COLO829 (cell line): ENCODE results near the gene ATP2C2.
"Not testable (repeated sequence)": the region's sequence is repeated elsewhere in the genome, so short reads cannot be mapped to it uniquely, and the experiment has no call there.

Experiments
- DNase-seq: peaks from one replicate; pipeline ENCODE4 v3.0.0; 2012; ENCODE audit warnings: low spot score

Gene ATP2C2

DNA sequence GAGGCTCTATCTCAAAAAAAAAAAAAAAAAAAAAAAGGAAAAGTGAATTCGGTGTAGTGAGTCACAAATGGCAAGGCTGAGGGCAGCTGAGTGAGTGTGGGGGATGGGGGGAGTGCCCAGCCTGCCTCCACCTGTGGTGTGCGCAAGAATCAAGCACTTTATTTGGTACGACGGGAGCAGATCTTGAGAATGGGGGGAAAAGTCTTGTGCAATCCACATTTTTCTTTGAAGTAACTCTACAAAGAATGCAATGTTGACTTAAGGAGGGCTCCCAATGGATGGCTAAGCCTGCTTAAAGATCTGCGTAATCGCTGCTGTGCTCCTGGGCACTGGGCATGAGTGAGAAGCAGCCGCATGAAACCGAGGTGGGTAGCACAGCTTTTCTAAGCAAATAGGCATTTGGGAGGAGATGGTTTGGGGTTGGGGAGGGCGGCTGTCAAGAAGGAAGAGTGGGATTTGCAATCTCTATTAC lies 28.2 kb downstream of the ATP2C2 start:
- no peak for DNase-seq

DNA sequence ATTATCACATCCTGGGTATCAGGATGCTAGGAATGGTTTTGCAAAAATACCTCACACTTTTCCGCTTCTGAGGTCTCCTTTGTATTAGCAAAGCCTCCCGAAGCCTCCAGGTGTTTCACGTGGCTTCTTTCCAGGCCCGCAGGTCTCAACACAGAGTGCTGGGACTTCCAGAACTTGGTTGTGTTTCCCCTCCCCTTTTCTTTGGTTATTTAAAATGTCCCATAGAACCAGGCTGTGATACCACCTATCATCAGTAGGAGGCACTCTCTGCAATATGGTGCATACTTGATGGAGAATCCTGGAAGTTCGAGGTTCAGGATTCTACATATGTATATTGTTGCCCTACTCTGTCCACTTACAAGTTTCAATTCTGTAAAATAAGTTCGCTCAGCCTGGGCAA lies 28.8 kb downstream of the ATP2C2 start:
- no peak for DNase-seq

DNA sequence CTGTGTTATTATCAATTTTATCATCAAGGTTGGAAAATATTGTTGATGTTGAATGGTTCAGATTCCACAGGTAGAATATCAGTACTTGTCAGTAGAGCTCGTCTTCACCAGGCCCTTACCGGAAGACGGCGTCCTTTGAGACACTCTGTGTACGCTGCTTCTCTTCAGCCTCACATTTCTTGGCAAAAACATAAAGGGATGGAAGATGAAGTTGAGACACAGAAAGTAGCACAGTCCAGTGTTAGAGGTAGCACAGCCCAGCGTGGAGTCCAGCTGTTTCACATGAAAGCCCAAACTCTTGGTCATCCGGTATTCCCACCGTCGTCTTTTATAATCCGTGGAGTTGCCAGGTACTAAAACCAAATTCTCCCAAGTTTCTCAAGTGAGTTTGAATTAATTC lies 30.4 kb downstream of the ATP2C2 start:
- no peak for DNase-seq

DNA sequence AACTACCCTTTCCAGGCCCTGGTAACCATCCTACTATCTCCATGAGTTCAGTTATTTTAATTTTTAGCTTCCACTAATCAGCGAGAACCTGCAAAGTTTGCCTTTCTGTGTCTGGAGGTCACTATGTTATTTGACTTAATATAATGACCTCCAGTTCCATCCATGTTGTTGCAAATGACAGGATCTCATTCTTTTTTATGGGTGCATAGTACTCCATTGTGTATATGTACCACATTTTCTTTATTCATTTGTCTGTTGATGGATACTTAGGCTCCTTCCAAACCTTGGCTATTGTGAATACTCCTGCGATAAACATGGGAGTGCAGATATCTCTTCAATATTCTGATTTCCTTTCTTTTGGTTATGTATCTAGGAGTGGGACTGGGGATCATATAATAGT lies 31.6 kb downstream of the ATP2C2 start:
- not testable (repeated sequence) for DNase-seq

DNA sequence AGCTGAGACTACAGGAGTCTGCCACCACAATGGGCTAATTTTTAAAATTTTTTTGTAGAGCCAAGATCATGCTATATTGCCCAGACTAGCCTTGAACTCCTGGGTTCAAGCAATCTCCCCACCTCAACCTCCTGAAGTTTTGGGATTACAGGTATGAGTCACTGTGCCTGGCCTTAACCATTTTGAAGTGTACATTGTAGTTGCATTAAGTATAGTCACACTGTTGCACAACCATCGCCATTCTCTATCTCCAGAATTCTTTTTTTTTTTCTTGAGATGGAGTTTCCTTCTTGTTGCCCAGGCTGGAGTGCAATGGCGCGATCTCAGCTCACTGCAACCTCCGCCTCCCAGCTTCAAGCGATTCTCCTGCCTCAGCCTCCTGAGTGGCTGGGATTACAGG lies 35.1 kb downstream of the ATP2C2 start:
- not testable (repeated sequence) for DNase-seq

DNA sequence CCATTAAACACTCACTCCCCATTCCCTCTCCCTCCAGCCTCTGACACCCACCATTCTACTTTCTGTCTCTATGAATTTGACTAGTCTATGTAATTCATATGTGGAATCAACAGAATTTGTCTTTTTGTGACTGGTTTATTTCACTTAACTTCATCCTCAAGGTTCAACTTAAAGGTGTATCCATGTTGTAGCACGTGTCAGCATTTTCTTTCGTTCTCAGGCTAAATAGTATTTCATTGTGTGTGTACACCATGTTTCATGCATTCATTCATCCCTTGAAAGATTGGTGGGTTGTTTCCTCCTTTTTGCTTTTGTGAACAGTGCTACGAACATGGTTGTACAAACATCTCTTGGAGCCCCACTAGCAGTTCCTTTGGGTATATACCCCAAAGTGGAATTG lies 36.0 kb downstream of the ATP2C2 start:
- DNase-seq = no peak

DNA sequence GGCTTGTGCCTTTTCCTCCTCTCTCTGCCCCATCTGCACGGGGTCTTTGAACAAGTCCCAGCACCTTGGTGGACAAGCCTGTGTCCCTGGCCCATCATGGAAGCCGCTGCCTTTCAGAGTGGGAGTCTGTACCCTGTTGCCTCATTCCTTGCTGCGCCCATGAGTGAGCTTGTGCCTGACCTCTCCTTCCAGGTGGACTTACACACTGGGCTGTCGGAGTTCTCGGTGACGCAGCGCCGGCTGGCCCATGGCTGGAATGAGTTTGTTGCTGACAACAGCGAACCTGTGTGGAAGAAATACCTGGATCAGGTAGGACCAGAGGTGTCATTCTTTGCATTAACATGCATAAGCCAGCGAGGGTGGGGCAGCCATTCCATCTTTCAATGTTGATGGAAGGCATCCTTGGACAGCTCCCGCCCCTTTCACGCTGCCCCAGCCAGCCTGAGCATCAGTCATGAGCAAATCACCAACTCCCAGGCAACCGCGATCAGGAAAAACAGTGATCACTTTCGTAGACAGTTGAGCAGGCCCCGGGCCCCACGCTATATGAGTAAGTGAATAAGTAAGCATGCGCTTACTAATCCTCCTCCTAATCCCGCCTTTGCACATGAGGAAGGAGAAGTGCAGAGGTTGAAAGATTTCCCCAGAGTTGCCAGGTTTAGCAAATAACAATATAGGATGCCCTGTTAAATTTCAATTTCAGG lies 36.8 kb downstream of the ATP2C2 start:
- DNase-seq = no peak

DNA sequence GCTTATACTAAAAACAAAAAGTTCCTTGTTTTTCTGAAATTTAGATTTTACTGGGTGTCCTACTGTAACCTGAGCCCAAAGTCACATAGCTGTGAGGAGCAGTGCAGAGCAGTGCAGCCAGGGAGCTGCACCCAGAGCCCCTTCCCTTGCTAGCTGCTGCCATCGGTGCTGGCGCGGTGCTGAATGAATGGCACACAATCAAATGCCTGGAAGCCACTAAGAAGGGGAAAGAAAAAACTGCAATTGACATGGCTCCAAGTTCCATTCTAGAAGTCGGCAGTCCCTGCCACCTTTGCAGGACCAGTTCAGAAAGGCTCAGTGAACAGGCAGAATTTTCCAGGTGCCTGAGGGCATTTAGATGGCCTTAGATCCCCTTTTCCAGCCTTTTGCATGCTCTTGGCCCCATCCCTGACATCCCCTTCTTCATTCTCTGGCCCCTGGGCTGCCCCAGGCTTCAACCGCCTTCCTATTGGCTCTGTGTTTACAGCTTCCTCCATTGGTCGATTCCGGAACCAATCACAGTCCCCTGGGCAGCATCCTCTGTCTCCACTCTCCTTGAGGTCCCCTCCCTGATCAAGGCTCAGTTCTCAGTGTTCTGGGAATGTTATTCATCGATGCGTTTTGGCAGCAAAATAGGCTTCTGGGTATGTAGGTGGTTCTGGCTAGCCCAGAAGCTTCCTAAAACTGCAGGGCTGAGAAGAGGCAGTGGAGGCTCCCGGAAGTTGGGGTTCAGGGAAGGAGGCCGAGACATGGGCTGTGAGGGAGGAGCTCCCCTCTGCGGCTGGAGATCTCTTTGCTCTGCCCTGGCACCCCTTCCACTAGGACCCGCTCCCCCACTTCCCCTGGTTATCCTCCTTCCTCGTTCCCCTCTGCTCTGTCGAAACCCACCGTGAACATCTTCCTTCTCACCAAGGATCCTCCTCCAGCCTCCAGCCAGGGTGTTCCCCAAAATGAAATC lies 37.9 kb downstream of the ATP2C2 start:
- DNase-seq = no peak

DNA sequence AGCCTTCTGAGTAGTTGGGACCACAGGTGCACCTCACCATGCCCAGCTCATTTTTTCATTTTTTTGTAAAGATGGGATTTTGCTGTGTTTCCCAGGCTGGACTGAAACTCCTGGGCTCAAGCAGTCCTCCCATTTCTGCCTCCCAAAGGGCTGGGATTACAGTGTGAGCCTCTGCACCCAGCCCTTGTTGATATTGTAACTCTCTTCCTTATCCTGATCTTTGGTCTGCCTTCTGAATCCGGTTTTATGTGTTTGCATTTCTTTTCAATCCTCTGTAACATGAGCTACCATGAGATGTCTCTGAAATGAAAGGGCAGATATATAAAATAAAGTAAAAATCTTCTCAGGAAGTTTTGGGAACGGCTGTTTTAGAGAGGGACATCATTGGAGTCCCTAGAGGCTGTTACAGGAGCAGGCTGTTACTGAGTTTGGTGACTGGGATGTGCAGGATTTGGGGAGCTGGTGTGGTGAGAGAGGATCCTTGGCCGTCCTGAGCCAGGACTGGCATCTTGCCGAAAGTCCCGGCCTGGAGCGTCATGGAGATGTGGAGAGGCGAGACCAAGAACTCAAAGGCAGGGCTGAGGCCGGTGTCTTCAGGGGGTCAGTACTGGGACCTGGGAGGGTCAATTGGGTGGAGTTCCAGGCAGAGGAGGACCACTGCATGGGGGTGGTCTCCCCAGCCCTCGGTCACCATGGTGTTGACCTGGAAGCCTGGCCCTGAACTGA lies 39.4 kb downstream of the ATP2C2 start:
- DNase-seq = no peak

DNA sequence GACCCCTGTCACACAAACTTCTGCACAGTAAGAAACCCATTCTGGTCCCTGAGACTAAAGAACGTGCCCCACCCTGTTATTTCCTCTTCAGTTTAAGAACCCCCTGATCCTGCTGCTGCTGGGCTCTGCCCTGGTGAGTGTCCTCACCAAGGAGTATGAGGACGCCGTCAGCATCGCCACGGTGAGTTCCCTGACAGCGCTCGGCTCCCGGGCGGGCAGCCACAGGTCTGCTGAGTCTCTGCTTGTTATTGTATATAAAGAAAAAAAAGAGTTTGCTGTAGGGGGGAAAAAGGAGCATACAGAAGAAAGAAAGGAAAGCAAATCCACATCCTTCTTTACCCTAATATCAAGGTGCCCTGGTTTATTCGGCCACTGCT lies 40.0 kb downstream of the ATP2C2 start:
- no peak for DNase-seq

DNA sequence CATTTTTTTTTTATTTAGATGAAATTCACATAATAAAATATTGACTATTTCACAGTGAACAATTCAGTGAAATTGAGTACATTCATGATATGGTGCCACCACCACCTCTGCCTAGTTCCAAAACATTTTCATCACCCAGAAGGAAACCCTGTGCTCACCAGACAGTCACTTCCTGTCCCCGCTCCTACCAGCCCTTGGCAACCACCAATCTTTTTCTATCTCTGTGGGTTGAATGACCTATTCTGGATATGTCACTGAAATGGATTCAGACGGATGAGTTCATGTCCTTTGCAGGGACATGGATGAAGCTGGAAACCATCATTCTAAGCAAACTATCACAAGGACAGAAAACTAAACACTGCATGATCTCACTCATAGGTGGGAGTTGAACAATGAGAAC lies 40.5 kb downstream of the ATP2C2 start:
- DNase-seq = no peak

DNA sequence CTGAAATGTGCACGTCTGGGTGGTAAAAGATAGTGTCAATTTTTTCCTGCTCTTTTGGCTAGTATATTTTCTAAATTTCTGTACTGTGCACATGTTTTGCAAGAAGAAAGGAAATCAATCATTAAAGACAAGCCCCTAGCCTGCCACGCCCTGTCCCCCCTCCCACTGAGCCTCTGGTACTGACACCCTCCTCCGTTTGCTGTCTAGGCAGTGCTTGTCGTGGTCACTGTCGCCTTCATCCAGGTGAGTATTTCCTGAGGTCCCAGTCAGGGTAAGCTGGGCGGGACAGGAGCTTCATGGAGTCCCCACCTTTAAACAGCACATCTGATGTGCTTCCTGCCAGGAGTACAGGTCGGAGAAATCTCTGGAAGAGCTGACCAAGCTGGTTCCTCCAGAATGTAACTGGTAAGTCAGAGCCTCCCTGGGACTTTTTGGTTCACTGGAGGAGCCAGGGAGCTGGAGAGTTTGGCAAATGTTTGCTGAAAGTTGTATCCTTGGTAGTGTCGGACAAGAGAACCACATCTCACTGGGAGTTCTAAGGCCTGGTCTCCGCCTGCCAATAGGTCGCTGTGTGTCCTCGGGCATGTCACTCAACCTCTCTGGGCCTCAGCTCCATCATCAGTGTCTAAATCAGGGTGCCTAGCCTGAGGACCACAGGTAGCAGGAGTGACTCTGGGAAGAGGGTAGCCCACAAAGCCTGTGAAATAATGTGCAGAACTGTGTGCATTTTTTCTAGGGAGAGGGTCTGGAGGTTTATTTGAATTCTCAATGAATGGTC lies 42.2 kb downstream of the ATP2C2 start:
- no peak for DNase-seq

DNA sequence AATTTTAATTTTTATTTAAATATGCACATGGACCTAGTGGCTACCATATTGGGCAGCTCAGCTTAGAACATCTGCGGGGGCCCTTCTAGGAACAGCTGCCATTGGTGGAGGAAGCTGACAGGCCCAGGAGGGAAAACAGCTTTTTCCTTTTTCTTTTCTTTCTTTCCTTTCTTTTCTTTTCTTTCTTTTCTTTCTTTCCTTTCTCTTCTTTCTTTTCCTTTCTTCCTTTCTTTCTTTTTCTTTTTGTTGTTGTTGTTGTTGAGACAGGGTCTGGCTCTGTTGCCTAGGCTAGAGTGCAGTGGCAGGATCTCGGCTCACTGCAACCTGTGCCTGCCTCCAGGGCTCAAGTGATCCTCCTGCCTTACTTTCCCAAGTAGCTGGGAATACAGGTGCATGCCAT lies 43.4 kb downstream of the ATP2C2 start:
- DNase-seq = no peak

DNA sequence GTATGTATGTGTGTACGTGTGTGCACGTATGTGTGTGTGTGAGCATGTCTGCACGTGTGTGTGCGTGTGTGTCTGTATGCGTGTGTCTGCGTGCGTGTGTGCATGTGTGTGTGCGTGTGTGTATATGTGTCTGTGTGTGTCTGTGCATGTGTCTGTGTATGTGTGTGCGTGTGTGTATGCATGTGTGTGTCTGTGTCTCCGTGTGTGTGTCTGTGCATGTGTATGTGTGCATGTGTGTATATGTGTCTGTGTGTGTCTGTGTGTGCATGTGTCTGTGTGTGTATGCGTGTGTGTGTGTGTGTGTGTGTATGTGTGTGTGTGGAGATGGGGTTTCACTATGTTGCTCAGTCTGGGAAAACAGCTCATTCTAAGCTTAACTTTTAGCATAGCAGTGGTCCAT lies 43.9 kb downstream of the ATP2C2 start:
- no peak for DNase-seq

DNA sequence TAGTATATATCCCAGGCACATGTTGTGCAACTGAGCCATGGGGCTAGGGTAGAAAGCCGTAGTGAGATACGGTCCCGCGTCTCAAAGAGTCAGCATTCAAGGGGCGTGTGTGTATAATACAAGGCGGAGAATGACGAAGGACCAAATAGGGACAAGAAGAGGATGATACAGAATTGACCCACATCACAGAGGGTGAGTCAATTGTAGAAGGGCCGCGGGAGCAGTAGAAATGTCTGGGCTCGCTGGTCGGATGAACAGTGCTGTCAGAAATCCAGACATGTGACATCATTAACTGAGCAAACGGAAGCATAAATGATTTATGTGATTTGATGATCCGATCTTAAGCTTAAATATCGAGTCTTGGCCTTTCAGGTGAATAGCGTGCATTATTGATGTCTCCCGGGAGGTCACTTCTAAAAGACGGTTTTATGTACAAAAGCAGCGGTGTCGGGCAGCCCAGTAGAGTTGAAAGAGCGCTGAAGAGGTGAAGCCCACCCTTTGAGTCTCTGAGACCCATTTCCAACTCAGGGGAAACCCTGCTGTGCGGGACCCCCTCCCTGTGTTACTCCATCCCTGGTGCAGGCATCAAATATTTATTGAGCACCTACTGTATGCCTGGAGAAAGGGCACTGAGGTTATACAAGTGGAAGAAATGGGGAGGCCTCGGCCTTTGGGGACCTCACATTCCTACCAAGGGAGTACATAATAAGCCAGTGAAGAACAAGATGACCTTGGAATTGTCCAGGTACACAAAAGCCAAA lies 45.1 kb downstream of the ATP2C2 start:
- DNase-seq = no peak

DNA sequence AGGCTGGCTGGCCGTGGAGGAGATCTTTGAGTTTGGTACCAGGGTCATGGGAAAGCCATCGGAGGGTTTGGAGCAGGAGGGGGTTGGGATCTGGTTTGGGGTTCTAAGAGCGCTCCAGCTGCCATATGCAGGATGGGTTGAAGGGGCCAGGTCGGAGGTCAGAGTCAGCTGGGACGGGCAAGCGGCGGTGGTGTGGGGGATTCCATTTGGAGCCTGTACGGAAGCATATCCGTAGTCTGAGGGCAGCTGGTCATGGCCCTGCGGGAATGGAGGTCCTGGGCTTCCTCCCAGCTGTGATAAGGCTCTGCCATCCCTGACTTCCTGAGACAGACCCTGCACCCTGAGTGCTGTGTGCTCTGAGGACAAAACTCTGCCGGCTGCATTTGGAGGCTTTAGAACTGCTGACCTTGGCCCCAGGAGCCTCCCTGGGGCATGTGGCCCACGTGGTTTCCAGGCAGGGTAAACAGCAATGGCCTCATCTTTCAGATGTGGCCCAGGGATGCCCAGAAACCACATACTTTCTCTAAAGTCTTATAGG lies 46.5 kb downstream of the ATP2C2 start:
- no peak for DNase-seq

DNA sequence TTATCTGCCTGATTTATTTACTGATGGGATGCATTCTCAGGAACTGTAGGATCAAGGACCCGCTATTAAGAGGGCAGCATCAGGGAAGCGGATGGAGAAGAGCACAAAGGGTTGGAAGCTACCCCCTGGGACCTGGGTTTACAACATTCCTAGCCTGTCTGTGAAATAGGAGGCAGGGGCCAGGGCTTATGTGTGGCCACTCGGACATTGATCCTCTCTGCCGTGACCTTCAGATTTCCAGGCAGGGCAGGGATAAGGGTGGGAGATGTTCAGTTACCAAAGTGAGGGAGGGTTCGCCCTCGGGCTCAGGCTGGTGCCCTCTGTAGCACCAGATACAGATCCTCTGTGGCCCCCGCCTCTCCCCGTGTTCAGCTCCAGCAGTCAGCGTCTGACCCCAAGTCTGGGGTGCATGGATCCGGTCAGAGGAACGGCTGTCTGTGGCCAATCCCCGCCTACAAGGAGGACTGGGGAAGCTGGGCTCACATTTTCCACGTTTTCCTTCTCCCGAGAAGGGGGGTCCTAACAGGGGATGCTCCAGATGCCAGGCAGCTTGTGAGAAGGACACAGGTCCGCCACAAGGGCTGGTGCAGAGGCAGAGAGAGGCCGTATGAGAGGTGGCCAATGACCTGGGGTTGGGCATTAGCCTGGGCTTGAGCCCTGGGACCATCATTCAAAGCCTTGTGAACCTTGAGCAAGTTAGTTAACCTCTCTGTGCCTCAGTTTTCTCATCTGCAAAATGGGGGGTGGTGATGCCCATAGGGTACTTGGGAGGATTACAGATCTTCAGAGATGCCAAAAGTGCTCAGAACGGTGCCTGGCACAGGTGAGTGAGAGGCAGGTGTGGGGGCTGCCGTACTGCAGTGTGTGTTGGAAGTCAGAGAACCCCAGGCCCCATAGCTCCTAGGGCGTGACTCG lies 48.3 kb downstream of the ATP2C2 start:
- DNase-seq = no peak

DNA sequence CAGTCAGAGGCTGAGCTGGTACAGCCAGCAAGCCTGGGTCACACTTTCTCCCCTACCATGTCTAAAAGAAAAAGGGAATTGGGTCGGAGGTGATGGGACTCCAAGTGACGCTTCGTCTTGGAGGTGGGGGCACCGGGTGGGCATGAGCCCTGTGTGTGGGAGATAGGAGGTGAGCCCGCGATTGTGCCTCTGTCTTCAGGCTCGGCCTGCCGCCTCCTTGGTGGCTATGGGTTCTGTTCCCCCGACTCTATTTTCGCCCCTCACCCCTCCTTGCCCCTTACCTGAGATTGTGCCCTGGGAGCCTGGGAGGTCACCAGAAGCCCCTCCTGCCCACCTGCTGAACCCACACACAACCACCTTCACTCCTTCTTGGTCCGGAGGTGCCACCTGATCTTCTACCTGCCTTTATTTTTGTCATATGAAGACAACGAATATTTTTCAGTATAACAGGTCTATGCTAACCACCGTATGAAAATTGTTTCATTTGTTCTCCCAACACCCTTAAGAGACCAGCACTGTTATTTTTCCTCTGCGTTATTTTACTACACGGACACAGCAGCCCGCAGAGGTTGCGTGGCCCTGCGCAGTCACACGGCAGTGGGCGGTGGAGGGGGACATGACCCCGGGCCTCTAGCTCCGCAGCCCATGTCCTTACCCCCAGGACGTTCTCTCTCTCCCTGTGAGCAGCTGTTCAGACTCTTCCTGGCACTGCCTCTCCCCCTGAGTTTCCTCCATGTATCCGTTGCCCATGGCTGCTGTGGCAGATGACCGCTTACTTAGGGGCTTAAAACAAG lies 49.9 kb downstream of the ATP2C2 start:
- DNase-seq = no peak

DNA sequence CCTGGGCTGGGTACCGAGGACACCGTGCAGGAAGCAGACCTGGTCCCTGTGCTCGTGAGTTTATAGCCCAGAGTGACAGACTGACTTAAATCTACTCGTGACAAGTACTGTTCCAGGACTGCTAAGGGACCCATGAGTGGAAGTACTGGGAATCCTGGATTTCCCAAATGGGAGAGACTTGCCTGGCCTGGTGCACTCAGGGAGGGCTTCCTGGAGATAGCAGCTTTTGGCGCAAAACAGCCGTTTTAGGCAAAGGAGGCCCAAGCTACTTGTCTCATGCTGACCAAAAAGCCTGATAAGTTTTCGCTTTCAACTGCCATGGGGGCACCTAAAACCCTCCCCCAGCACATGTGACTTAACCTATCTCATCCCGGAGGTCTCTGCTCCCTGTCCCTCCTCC lies 51.4 kb downstream of the ATP2C2 start:
- no peak for DNase-seq
